Measurements from ENCODE around the gene ADGRL3.

Gene ADGRL3

GRCh38 chr4:61860376-61860775 is 660.2 kb downstream of the ADGRL3 start:
- no peak for TF ChIP-seq CTCF (IDR thresholded peaks at IDR 0.05; ENCODE audit: borderline replicate concordance, control extremely low read depth, extremely low read depth, insufficient read depth, missing control alignments)
- no peak for DNase-seq (ENCODE audit: low spot score)
- in situ Hi-C loops (cut with MboI; ENCODE audit: low sequenced_read_pairs, unreplicated experiment) = no loop called here

- DNase-seq (ENCODE audit: low spot score) = no peak
- no peak for TF ChIP-seq CTCF (IDR thresholded peaks at IDR 0.05; ENCODE audit: borderline replicate concordance, control extremely low read depth, extremely low read depth, insufficient read depth, missing control alignments)
- in situ Hi-C loops (cut with MboI; ENCODE audit: low sequenced_read_pairs, unreplicated experiment) = no loop called here
Observed at GRCh38 chr4:61864286-61864685, 664.2 kb downstream of the ADGRL3 start.

- TF ChIP-seq CTCF (IDR thresholded peaks at IDR 0.05; ENCODE audit: borderline replicate concordance, control extremely low read depth, extremely low read depth, insufficient read depth, missing control alignments) = no peak
Observed at GRCh38 chr4:61866378-61867030, 666.4 kb downstream of the ADGRL3 start.

GRCh38 chr4:61872983-61873382 is 672.9 kb downstream of the ADGRL3 start:
- DNase-seq (ENCODE audit: low spot score) = no peak
- TF ChIP-seq CTCF (IDR thresholded peaks at IDR 0.05; ENCODE audit: borderline replicate concordance, control extremely low read depth, extremely low read depth, insufficient read depth, missing control alignments) = no peak
- in situ Hi-C loops (cut with MboI; ENCODE audit: low sequenced_read_pairs, unreplicated experiment) = no loop called here

More at GRCh38 chr4:61866378-61867030, 666.4 kb downstream of the ADGRL3 start:
- no peak for DNase-seq (ENCODE audit: low spot score)
- in situ Hi-C loops (cut with MboI; ENCODE audit: low sequenced_read_pairs, unreplicated experiment) = no loop called here

- no peak for TF ChIP-seq CTCF (IDR thresholded peaks at IDR 0.05; ENCODE audit: borderline replicate concordance, control extremely low read depth, extremely low read depth, insufficient read depth, missing control alignments)
- DNase-seq (ENCODE audit: low spot score) = no peak
- in situ Hi-C loops (cut with MboI; ENCODE audit: low sequenced_read_pairs, unreplicated experiment) = no loop called here
Observed at GRCh38 chr4:61877266-61877665, 677.1 kb downstream of the ADGRL3 start.

- no peak for TF ChIP-seq CTCF (IDR thresholded peaks at IDR 0.05; ENCODE audit: borderline replicate concordance, control extremely low read depth, extremely low read depth, insufficient read depth, missing control alignments)
- in situ Hi-C loops (cut with MboI; ENCODE audit: low sequenced_read_pairs, unreplicated experiment) = no loop called here
- no peak for DNase-seq (ENCODE audit: low spot score)
Observed at GRCh38 chr4:61877893-61878292, 677.8 kb downstream of the ADGRL3 start.
